RCC 7860 (cell line): Measurements from ENCODE around the gene PIK3R5.

Source experiments
- DNase-seq: peaks from one replicate; pipeline ENCODE4 v3.0.0-alpha.2; 2015; ENCODE audit warnings: low spot score
- FAIRE-seq: peaks from 2 replicates; lab custom pipeline; 2012; peaks lifted over from hg19 to GRCh38; lab: Jason Lieb, UNC

PIK3R5 gene

GRCh38 chr17:8881606-8882005, 83.9 kb downstream of the PIK3R5 start:
- DNase-seq: no peak
- FAIRE-seq: no peak

GRCh38 chr17:8880466-8880865, 85.0 kb downstream of the PIK3R5 start:
- DNase-seq (no peak), FAIRE-seq (no peak)

- DNase-seq (no peak), FAIRE-seq (no peak)
These were observed 86.1 kb downstream of the PIK3R5 start for GRCh38 chr17:8879410-8879809.

GRCh38 chr17:8877984-8878383, 87.5 kb downstream of the PIK3R5 start:
- DNase-seq (no peak), FAIRE-seq (no peak)

GRCh38 chr17:8875957-8876356, 89.5 kb downstream of the PIK3R5 start:
- DNase-seq (no peak), FAIRE-seq (no peak)

- FAIRE-seq (no peak), DNase-seq (no peak)
These were observed 90.1 kb downstream of the PIK3R5 start for GRCh38 chr17:8875436-8875835.

GRCh38 chr17:8873801-8874715, 91.4 kb downstream of the PIK3R5 start:
- FAIRE-seq (no peak), DNase-seq (no peak)

GRCh38 chr17:8872705-8873435, 92.6 kb downstream of the PIK3R5 start:
- FAIRE-seq (no peak), DNase-seq (no peak)

GRCh38 chr17:8872036-8872704, 93.3 kb downstream of the PIK3R5 start:
- no peak for FAIRE-seq
- no peak for DNase-seq

GRCh38 chr17:8871081-8871581, 94.4 kb downstream of the PIK3R5 start:
- FAIRE-seq: no peak
- DNase-seq: no peak

GRCh38 chr17:8870406-8871040, 95.0 kb downstream of the PIK3R5 start:
- DNase-seq (no peak), FAIRE-seq (no peak)

GRCh38 chr17:8869114-8869815, 96.2 kb downstream of the PIK3R5 start:
- no peak for DNase-seq
- FAIRE-seq: no peak

GRCh38 chr17:8868529-8868951, 97.0 kb downstream of the PIK3R5 start:
- DNase-seq: no peak
- no peak for FAIRE-seq

- DNase-seq (no peak), FAIRE-seq (no peak)
These were observed 97.4 kb downstream of the PIK3R5 start for GRCh38 chr17:8868092-8868491.

- FAIRE-seq (no peak), DNase-seq (no peak)
These were observed 98.0 kb downstream of the PIK3R5 start, which contains the start of gene PIK3R6 for GRCh38 chr17:8867361-8867981. Gene PIK3R6 (minus strand): TSS chr17:8867674. CDS start chr17:8849794, 17,880 bp downstream.

GRCh38 chr17:8865811-8866210, 99.7 kb downstream of the PIK3R5 start:
- DNase-seq (no peak), FAIRE-seq (no peak)

GRCh38 chr17:8865385-8865784, 100.1 kb downstream of the PIK3R5 start:
- no peak for FAIRE-seq

GRCh38 chr17:8862213-8863056, 103.1 kb downstream of the PIK3R5 start:
- FAIRE-seq (no peak), DNase-seq (no peak)

More at GRCh38 chr17:8865385-8865784, 100.1 kb downstream of the PIK3R5 start:
- no peak for DNase-seq
